GM12874 (cell line): ENCODE data around the gene NDE1.

Experiments used
- CTCF ChIP-seq: IDR thresholded peaks from 2 replicates; pipeline ENCODE4 v1.5.1; 2011; ENCODE audit warnings: low read depth, mild to moderate bottlenecking, control low read depth, low read length, moderate library complexity; ENCODE audit not compliant: insufficient read depth

Gene NDE1

GRCh38 chr16:15765116-15765515, 115.1 kb downstream of the NDE1 start:
- TF ChIP-seq CTCF, result no peak

GRCh38 chr16:15765880-15766279, 115.8 kb downstream of the NDE1 start:
- TF ChIP-seq CTCF, result peak; percentile 78

- no peak for TF ChIP-seq CTCF
Measured at GRCh38 chr16:15766918-15767317, 116.9 kb downstream of the NDE1 start.

GRCh38 chr16:15768201-15768600, 118.2 kb downstream of the NDE1 start:
- no peak for TF ChIP-seq CTCF

GRCh38 chr16:15769239-15769638, 119.2 kb downstream of the NDE1 start:
- no peak for TF ChIP-seq CTCF

GRCh38 chr16:15770107-15770506, 120.1 kb downstream of the NDE1 start:
- TF ChIP-seq CTCF, result no peak

GRCh38 chr16:15770512-15770911, 120.5 kb downstream of the NDE1 start:
- TF ChIP-seq CTCF, result no peak

GRCh38 chr16:15771694-15772093, 121.6 kb downstream of the NDE1 start:
- no peak for TF ChIP-seq CTCF
